GM23248 (cell line): ENCODE measurements around the gene TRIM65. TPM values are rescaled to one million over a fixed set of nuclear protein-coding genes. Genes with fewer than 3 reads are reported as not detected.
A peak's percentile ranks its signal among the peaks of the same experiment; 100 is the strongest.

ENCODE experiments used
- DNase-seq: peaks from one replicate; pipeline ENCODE4 v3.0.0-alpha.2; 2015
- H2AFZ ChIP-seq: fragments of 200-600 bp; sonication (generic); 2 replicates; pipeline ENCODE4 v1.6.1; 2016; ENCODE audit warnings: antibody characterized with exemption
- H3F3A ChIP-seq: fragments of 200-600 bp; sonication (generic); 2 replicates; pipeline ENCODE4 v1.6.1; 2016; ENCODE audit warnings: mild to moderate bottlenecking, antibody characterized with exemption, mixed run types; ENCODE audit not compliant: insufficient read depth
- H3K27ac ChIP-seq: fragments of 200-600 bp; sonication (generic); 2 replicates; pipeline ENCODE4 v1.5.1; 2016; ENCODE audit warnings: mild to moderate bottlenecking
- H3K27me3 ChIP-seq: fragments of 200-600 bp; sonication (generic); replicated peaks from 2 replicates; pipeline ENCODE4 v1.6.1; 2016; ENCODE audit warnings: mild to moderate bottlenecking; ENCODE audit not compliant: insufficient read depth
- H3K36me3 ChIP-seq: fragments of 200-600 bp; sonication (generic); 2 replicates; pipeline ENCODE4 v1.6.1; 2016; ENCODE audit warnings: low read depth, mild to moderate bottlenecking
- H3K4me1 ChIP-seq: fragments of 200-600 bp; sonication (generic); 2 replicates; pipeline ENCODE4 v1.6.1; 2016; ENCODE audit warnings: mild to moderate bottlenecking; ENCODE audit not compliant: insufficient read depth
- H3K4me2 ChIP-seq: fragments of 200-600 bp; sonication (generic); one replicate; pipeline ENCODE4 v1.6.1; 2016; ENCODE audit warnings: mild to moderate bottlenecking; ENCODE audit not compliant: unreplicated experiment
- H3K4me3 ChIP-seq: fragments of 200-600 bp; sonication (generic); 2 replicates; pipeline ENCODE4 v1.5.1; 2016; ENCODE audit warnings: mild to moderate bottlenecking
- H3K79me2 ChIP-seq: fragments of 200-600 bp; sonication (generic); 2 replicates; pipeline ENCODE4 v1.6.1; 2016; ENCODE audit warnings: mild to moderate bottlenecking; ENCODE audit not compliant: insufficient read depth
- H3K9ac ChIP-seq: fragments of 200-600 bp; sonication (generic); 2 replicates; pipeline ENCODE4 v1.6.1; 2016; ENCODE audit warnings: mild to moderate bottlenecking
- H3K9me2 ChIP-seq: fragments of 200-600 bp; sonication (generic); 2 replicates; pipeline ENCODE4 v1.6.1; 2016; ENCODE audit warnings: mixed run types, mild to moderate bottlenecking, moderate library complexity; ENCODE audit not compliant: insufficient read depth
- H3K9me3 ChIP-seq: fragments of 200-600 bp; sonication (generic); one replicate; pipeline ENCODE4 v1.6.1; 2017; ENCODE audit warnings: low read depth
- H4K20me1 ChIP-seq: fragments of 200-600 bp; sonication (generic); 2 replicates; pipeline ENCODE4 v1.6.0; 2016; ENCODE audit not compliant: insufficient read depth
- EZH2 ChIP-seq: fragments of 200-600 bp; sonication (generic); IDR thresholded peaks from 2 replicates; pipeline ENCODE4 v1.6.1; 2018; ENCODE audit warnings: antibody characterized with exemption, mild to moderate bottlenecking; ENCODE audit not compliant: insufficient read depth, poor library complexity, severe bottlenecking
- EZH2phosphoT487 ChIP-seq: fragments of 200-600 bp; sonication (generic); IDR thresholded peaks from 2 replicates; pipeline ENCODE4 v1.6.1; 2018; ENCODE audit warnings: antibody characterized with exemption, moderate library complexity, mild to moderate bottlenecking, low read depth; ENCODE audit not compliant: insufficient read depth
- WGBS, 2 experiments: methylation state at CpG; one replicate each; pipeline ENCODE4 v1.1.6; 2015 to 2017; ENCODE audit warnings: low lambda C conversion rate in 2 of 2, low coverage in 1 of 2; ENCODE audit errors: missing lambda C conversion rate in 2 of 2; 5-methylcytosine and 5-hydroxymethylcytosine counted together
- in situ Hi-C: fragments of 300-500 bp; cut with MboI; formaldehyde crosslinking; loops from 2 replicates; pipeline ENCODE4 v1.15.0; 2020
- polyA plus RNA-seq: library from polyadenylated mRNA; unstranded; fragments of >200 nt; fragmentation: Nextera tagmentation; extraction: Ambion mirVana; gene quantifications from 2 replicates; pipeline ENCODE4 v1.2.1, GENCODE V29; 2016
- total RNA-seq: library from RNA; depleted of rRNA; stranded (reverse); fragments of >200 nt; shearing (Covaris generic); gene quantifications from 2 replicates; pipeline ENCODE4 v1.2.3, GENCODE V29; 2014

Gene TRIM65
- total and polyA plus RNA-seq, 2 experiments from 2014 or later, result 9.9 to 25.7 TPM

- peak overlapping the region; percentile 67 for H3K27ac ChIP-seq
These were observed 639 bp upstream of the TRIM65 start for GRCh38 chr17:75897160-75898019.

GRCh38 chr17:75895370-75896155, 1.2 kb downstream of the TRIM65 start:
- H3K27me3 ChIP-seq, result no peaks in the 10 kb centered on the region
- H2AFZ ChIP-seq, result peak overlapping the region; percentile 72
- H3K4me1 ChIP-seq, result peaks cover 8% of the 10 kb centered on the region
- H3K79me2 ChIP-seq, result peaks cover 21% of the 10 kb centered on the region
- no peaks in the 10 kb centered on the region for H3K9me3 ChIP-seq
- in situ Hi-C loops, result no loop called here
- H3K4me2 ChIP-seq, result peak overlapping the region; percentile 86
- peak overlapping the region; percentile 70 for H3K4me3 ChIP-seq
- no peaks in the 10 kb centered on the region for H3K36me3 ChIP-seq
- WGBS, 2 experiments, result 10 to 13% methylated on average over 28 of the region's 28 CpGs
- peak overlapping the region; percentile 89 for H3K9ac ChIP-seq
- H4K20me1 ChIP-seq, result no peaks in the 10 kb centered on the region
- H3F3A ChIP-seq, result peaks cover 6% of the 10 kb centered on the region; the same call in 1 of the 2 replicates
- no peaks in the 10 kb centered on the region for H3K9me2 ChIP-seq
- peak overlapping the region; percentile 67 for H3K27ac ChIP-seq
- TF ChIP-seq EZH2 (no peak), EZH2phosphoT487 (no peak)
- peak; percentile 66 for DNase-seq

More at GRCh38 chr17:75897160-75898019, 639 bp upstream of the TRIM65 start:
- no peak for TF ChIP-seq EZH2
- WGBS, 2 experiments, result 41 to 45% methylated on average over 26 to 30 of the region's 37 CpGs
- H4K20me1 ChIP-seq, result no peaks in the 10 kb centered on the region
- H3K4me2 ChIP-seq, result peak overlapping the region; percentile 86
- peak; percentile 29 for DNase-seq
- H3K9ac ChIP-seq, result peak overlapping the region; percentile 89
- H3K4me3 ChIP-seq, result peak overlapping the region; percentile 70
- no peaks in the 10 kb centered on the region for H3K9me2 ChIP-seq
- no peaks in the 10 kb centered on the region for H3K27me3 ChIP-seq
- no peaks in the 10 kb centered on the region for H3K9me3 ChIP-seq
- H3K79me2 ChIP-seq, result peaks cover 21% of the 10 kb centered on the region
- in situ Hi-C loops, result no loop called here
- H3K36me3 ChIP-seq, result no peaks in the 10 kb centered on the region; the same call in 1 of the 2 replicates
- peak overlapping the region; percentile 62 for H2AFZ ChIP-seq
- H3K4me1 ChIP-seq, result peaks cover 8% of the 10 kb centered on the region
- H3F3A ChIP-seq, result peaks cover 6% of the 10 kb centered on the region; the same call in 1 of the 2 replicates

GRCh38 chr17:75894049-75894733, 2.6 kb downstream of the TRIM65 start:
- H3K4me3 ChIP-seq, result no peak overlapping the region
- DNase-seq, result no peak
- no peaks in the 10 kb centered on the region for H3K27me3 ChIP-seq
- no peak overlapping the region for H3K27ac ChIP-seq
- H3K9me2 ChIP-seq, result no peaks in the 10 kb centered on the region
- no peaks in the 10 kb centered on the region for H4K20me1 ChIP-seq
- H3K79me2 ChIP-seq, result peaks cover 21% of the 10 kb centered on the region
- in situ Hi-C loops, result no loop called here
- H3K9ac ChIP-seq, result no peak overlapping the region
- H3K4me1 ChIP-seq, result peaks cover 8% of the 10 kb centered on the region
- 47 to 58% methylated on average over 18 to 22 of the region's 22 CpGs for WGBS, 2 experiments
- no peak overlapping the region for H3K4me2 ChIP-seq
- no peak overlapping the region for H2AFZ ChIP-seq
- peaks cover 13% of the 10 kb centered on the region; the same call in 1 of the 2 replicates for H3F3A ChIP-seq
- no peaks in the 10 kb centered on the region for H3K36me3 ChIP-seq
- TF ChIP-seq EZH2 (no peak), EZH2phosphoT487 (no peak)
- H3K9me3 ChIP-seq, result no peaks in the 10 kb centered on the region

- H3K9ac ChIP-seq, result no peak overlapping the region
- peaks cover 21% of the 10 kb centered on the region for H3K79me2 ChIP-seq
- H3K36me3 ChIP-seq, result no peaks in the 10 kb centered on the region
- H3K27ac ChIP-seq, result no peak overlapping the region
- H3K4me2 ChIP-seq, result no peak overlapping the region
- no peaks in the 10 kb centered on the region for H3K27me3 ChIP-seq
- no peaks in the 10 kb centered on the region for H3K9me2 ChIP-seq
- peaks cover 8% of the 10 kb centered on the region for H3K4me1 ChIP-seq
- no peak overlapping the region for H2AFZ ChIP-seq
- in situ Hi-C loops, result no loop called here
- no peak overlapping the region for H3K4me3 ChIP-seq
- H3F3A ChIP-seq, result peaks cover 13% of the 10 kb centered on the region; the same call in 1 of the 2 replicates
- no peaks in the 10 kb centered on the region for H4K20me1 ChIP-seq
- H3K9me3 ChIP-seq, result no peaks in the 10 kb centered on the region
- TF ChIP-seq EZH2 (no peak), EZH2phosphoT487 (no peak)
- no peak for DNase-seq
- 85 to 90% methylated on average over 18 of the region's 18 CpGs for WGBS, 2 experiments
These were observed 3.3 kb downstream of the TRIM65 start for GRCh38 chr17:75893305-75894048.
